AG09319 (cell line): ENCODE results near the gene CPNE4.

Experiments used
- DNase-seq: peaks from one replicate; pipeline ENCODE4 v3.0.0-alpha.2; 2010; ENCODE audit warnings: low read depth; ENCODE audit errors: extremely low read depth
- TF ChIP-seq, protein P1 (sequence below): IDR thresholded peaks from 2 replicates; pipeline ENCODE4 v1.5.1; 2011; ENCODE audit warnings: low read depth, mild to moderate bottlenecking, inconsistent platforms, low read length, moderate library complexity

The CPNE4 gene

DNA sequence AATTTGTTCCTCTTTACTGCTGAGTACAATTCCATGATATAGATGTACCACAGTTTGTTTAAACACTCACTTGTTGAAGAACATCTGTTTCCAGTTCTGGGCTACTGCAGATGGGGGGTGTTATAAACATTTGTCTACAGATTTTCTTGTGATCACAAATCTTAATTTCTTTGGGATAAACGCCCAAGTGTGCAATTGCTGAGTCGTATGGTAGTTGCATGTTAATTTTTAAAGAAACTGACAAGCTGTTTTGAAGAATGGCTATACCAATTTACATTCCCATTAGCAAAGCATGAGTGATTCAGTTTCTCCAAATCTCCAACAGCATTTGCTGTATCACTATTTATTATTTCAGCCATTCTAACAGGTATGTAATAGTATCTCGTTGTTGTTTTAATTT, 290.0 kb downstream of the CPNE4 start:
- TF ChIP-seq, protein P1, sequence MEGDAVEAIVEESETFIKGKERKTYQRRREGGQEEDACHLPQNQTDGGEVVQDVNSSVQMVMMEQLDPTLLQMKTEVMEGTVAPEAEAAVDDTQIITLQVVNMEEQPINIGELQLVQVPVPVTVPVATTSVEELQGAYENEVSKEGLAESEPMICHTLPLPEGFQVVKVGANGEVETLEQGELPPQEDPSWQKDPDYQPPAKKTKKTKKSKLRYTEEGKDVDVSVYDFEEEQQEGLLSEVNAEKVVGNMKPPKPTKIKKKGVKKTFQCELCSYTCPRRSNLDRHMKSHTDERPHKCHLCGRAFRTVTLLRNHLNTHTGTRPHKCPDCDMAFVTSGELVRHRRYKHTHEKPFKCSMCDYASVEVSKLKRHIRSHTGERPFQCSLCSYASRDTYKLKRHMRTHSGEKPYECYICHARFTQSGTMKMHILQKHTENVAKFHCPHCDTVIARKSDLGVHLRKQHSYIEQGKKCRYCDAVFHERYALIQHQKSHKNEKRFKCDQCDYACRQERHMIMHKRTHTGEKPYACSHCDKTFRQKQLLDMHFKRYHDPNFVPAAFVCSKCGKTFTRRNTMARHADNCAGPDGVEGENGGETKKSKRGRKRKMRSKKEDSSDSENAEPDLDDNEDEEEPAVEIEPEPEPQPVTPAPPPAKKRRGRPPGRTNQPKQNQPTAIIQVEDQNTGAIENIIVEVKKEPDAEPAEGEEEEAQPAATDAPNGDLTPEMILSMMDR, result no peak
- no peak for DNase-seq

DNA sequence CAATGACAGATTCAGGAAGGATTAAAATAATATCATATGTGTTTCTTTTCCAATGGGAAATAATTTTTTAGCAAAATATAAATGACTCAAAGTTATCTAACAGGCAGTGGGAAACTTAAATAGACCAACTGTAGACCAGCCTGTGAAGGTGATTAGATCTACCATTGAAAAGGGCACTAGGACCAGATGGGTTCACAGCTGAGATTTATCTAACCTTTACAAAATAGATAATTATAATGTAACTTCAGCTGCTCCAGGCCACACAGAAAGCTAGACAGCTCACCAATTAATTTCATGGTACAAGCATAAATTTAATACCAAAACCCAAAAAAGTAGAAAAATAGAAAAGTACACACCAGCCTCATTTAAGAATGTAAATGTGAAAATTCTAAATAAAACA, 291.7 kb downstream of the CPNE4 start:
- TF ChIP-seq, protein P1, result no peak
- no peak for DNase-seq

DNA sequence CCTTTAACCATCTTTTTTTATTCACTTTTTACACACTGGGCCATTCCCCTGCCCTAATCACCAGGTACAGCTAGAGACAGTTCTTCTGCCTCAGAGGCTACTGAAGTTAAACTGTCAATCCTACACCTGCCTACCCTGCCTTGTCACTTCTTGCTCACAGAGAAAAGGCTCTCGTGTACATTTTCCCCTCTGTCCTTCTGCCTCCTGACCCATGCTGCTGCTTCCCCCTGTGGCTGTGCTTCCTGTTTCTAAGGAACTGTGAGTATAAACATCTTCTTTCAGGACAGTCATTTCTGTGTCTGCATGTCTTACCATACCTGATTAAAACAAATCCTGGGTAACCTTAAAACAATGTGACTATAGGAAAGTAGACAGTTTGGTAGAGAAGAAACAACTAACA, 295.6 kb downstream of the CPNE4 start:
- no peak for DNase-seq
- TF ChIP-seq, protein P1, result no peak

DNA sequence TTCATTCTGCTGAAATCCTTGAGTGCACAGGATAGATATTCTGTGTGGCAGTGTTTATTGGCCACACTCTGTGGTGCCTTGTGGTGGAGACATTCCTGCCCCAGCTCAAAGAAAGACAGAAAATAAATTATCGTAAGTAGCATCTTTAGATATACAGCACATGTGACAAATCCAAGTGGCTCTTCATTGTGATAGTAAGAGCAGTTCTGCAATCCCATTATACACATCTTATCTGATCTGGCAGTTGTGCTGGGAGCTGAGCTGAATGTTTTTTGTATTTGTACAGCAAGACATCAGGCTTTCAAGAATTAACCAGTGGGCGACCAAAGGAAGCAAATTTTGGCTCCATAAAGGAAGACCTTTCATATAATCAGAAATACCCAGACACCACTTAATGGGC, 296.7 kb downstream of the CPNE4 start:
- DNase-seq, result no peak
- TF ChIP-seq, protein P1, result no peak

DNA sequence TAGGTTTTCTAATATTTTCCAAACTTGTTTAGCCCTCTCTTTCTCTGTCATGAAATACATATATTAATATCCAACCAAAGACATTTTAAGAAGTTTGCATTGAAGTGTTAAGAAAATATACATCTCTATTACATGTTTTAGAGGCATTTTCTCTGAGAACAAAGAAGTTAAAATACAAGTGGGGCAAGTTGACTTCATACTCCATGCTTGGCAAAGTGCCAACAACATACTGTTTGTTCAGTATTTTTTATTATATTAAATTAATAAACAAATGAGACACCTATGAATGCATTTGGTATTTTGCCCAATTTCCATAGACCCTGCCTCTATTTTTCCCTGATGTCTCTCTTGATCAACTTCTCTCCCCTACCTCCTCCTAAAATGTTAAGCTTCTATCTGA, 299.3 kb downstream of the CPNE4 start:
- TF ChIP-seq, protein P1, result no peak

DNA sequence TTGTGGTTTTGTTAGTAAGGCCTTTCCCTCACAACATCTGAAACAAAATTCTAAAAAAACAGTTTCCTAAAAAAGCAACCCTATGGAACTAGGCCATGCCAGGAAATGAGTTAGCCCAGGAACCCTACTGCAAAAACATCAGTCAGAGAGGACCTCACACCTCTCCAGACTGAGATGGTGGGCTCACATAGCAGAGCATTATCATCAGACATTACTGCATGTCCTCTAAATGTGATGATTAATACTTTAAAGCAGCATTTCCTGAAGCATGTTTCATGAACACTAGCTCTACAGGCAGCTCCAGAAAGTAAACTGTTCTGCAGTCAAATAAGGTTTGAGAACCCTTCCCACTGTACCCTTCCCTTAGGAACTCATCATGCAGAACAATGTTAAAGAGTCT, 299.7 kb downstream of the CPNE4 start:
- DNase-seq, result no peak
- TF ChIP-seq, protein P1, result no peak

More for the DNA sequence above, 299.3 kb downstream of the CPNE4 start:
- no peak for DNase-seq

DNA sequence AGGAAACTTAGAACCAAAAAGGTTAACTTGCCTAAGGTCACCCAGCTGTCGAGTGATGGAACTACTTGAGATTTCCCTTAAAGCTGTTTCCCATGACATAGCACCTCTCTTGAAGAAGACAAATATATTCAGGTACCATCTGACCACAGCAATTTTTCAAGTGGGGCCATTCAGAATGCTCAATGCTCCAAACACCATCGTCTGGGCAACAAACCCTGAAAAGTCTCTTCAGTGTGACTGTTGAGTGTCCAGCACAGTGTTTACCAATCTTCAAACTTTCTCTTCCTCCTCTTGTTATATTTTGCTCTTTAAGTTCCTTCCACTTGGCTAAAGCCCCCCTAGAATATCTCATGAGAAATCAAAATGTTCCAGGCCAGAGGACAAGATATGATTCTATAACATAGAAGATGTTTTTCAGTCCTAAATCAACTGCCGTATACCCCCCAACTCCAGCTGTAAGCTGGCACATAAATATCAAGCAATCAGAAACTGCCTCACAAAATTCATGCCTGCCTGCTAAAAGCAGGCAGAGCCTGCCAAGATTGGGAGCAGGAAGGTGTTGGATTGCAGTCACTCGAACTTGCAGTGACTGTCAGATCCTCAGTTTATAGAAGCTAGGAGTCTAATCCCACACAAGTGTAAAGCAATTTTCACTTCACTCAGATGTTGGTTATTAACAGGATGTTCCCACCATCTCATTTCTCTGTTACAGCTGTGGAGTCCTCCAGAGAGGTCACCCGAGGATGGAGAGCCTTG, 301.6 kb downstream of the CPNE4 start:
- TF ChIP-seq, protein P1, result no peak
- DNase-seq, result no peak
